Stimulated activated naive CD4-positive, alpha-beta T cell (primary cell): Measurements from ENCODE around the gene SNTG2.

Experiments
- DNase-seq, 6 experiments: peaks; one replicate each; lab custom pipeline; 2025; lab: John Stamatoyannopoulos, UW

SNTG2 gene

DNA sequence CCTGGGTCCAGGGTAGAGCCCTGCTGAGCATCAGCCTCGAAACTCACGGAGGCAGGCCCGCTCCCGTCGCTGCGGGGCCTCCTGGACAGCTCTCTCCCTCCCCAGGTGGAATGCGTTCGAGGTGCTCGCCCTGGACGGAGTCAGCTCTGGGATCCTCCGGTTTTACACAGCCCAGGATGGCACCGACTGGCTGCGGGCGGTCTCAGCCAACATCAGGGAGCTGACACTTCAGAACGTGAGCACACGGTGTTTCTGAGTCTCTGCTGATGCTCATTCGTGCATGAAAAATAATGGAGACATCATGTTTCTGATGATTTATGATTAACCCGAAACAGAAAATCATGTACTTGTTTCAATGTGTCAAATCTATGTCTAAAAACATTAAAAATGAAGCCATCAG lies 287.1 kb downstream of the SNTG2 start:
- DNase-seq = no peak

DNA sequence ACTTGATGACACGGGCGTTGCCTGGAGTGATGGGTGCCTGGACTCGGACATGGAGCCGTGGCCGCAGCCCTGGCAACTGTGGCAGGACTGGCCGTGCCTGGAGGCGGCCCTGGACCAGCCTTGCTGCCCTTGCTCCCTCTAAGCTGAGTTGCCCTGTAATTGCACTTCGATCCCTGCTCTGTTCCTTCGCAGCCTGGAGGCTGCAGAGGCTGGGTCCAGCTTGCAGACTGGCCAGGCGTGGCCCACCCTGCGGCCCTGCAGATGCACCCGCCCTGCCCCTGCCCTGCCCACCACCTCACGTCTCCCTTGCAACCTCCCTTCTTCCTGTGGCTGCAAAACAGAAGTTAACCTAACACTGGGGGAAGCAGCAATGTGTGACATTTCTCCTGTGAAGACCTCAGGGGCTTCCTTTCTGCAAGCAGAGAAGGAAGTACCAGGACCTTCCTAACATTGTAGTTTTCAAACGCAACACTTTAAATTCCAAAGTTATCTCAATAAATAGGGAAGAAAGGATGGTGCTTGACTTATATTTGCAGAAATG lies 288.0 kb downstream of the SNTG2 start:
- DNase-seq = no peak

- no peak for DNase-seq
These were observed 294.5 kb downstream of the SNTG2 start for GRCh38 chr2:1245193-1245592.

- no peak for DNase-seq
These were observed 295.6 kb downstream of the SNTG2 start for GRCh38 chr2:1246239-1246638.

GRCh38 chr2:1246991-1247390 lies 296.3 kb downstream of the SNTG2 start:
- DNase-seq = no peak

- no peak for DNase-seq
These were observed 297.5 kb downstream of the SNTG2 start for GRCh38 chr2:1248187-1248586.

GRCh38 chr2:1249897-1250687 lies 299.4 kb downstream of the SNTG2 start:
- DNase-seq = no peak

GRCh38 chr2:1251520-1251919 lies 300.9 kb downstream of the SNTG2 start:
- no peak for DNase-seq

DNA sequence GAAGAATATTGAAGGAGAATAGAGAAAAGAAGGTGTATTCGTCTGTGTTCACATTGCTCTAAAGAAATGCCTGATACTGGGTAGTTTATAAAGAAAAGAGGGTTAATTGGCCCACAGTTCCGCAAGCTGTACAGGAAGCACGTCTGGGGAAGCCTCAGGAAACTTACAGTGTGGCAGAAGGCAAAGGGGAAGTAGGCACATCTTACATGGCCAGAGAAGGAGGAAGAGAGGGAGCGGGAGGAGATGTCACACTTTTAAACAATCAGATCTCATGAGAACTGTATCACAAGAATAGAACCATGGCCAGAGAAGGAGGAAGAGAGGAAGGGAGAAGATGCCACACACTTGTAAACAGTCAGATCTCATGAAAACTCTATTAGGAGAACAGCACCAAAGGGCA lies 303.0 kb downstream of the SNTG2 start:
- no peak for DNase-seq

DNA sequence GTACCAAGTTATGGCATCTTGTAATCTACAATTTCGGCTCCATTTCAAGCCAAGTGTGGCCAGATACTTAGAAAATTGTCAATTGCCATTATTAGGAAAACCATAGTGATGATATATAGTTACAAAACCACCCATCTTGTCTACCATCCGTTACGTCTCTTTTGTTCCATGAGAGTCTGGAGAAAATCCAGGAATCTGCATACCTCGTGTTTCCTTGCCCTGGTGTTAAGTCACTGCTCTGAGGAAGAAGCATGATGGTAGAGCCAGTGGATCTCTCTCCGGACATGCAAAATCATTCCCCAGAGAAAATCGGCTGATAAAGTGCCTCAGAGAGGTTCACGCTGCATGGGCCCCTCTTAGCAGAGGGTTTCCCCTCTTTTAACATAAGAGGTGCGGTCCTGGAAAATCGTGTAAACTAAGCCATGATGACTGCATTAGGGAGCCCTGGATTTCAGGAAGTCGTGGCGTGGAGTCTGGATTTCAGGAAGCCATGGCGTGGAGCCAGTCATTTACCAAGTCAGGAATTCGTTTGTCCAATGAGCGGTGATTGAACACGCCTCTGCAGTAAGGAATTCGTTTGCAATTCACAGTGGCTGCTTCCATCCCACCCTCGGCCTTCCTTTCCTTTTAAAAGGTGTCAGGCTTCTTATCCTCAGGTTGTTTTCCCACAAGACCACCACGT lies 304.2 kb downstream of the SNTG2 start:
- DNase-seq = no peak

DNA sequence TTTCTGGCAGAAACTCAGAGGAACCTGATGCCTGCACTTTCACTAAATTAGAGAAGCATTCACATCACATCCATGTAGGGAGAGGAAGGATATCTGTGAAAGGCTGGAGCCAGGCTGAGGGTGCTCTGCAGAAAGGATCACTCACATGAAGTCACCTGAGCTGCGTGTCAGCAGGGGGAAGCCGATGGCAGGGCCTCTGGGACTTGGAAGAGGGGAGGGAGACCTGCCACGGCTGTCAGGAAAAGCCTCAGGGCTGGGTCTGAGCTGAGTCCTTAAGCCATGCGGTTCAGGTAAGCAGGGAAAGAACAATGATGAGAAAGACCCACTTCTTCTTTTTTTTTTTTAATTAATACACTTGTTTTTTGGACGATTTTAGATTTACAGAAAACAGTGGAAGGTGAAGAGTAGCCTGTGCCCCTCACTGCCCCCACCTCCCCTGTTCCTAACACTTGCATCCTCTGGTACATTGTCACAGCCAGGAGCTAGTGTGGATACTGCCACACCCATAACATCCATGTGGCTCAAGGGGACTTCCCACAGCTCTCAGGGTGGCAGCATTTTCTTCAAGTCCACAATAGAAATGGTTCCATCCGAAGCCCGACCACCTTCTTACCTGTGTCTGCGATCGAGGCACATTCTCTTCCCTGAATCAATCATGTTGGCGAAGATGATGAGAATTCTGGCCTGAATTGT lies 306.1 kb downstream of the SNTG2 start:
- DNase-seq = no peak

DNA sequence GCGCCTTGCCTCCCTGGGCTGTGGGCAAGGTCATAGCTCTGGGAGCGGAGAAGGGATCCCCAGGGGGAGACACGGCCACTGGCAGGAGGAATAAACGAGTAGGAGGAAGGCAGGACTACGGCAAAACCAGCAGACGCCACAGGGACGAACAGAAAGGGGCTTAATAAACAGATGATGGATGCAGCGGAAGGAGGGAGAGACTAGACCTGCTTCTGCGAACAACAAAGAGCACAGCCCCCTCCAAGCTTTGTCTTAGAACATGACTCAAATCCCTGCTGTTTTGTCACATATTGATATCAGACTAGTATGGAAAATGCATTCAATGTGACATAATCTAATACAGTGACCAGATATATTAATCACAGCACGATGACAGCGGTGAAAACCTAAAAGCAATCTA lies 306.7 kb downstream of the SNTG2 start:
- no peak for DNase-seq

GRCh38 chr2:1259746-1260145 lies 309.1 kb downstream of the SNTG2 start:
- no peak for DNase-seq

DNA sequence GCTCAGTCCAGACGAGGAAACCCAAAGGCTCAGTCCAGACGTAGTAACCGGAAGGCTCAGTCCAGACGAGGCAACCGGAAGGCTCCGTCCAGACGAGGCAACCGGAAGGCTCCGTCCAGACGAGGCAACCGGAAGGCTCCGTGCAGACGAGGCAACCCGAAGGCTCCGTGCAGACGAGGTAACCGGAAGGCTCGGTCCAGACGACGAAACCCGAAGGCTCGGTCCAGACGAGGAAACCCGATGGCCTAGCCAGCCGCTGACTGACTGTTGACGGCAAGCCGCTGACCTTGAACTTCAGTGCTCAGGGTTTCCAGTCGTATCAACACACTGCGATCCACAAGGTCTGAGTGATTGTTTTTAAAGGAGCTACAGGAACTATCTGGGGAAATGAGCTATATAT lies 312.0 kb downstream of the SNTG2 start:
- no peak for DNase-seq

GRCh38 chr2:1265454-1265853 lies 314.8 kb downstream of the SNTG2 start:
- no peak for DNase-seq

GRCh38 chr2:1266351-1266750 lies 315.7 kb downstream of the SNTG2 start:
- no peak for DNase-seq

DNA sequence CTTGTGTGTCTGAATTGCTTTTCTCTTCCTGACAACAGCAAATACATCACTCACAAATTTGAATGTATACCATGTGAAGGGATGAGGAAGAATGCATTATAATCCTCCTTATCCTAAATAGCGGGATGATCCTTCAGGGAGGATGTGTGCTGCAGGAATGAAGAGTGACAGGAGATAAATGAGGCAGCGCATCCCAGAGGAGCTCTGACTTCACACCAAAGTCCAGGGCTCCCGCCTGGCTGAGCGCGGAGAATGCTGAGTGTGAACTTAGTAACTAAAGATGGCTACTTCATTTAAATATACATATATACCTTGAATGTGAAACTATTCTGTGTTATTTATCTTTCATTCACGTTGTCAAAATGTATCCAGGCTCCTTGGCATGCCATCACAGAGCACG lies 317.4 kb downstream of the SNTG2 start:
- DNase-seq = no peak

GRCh38 chr2:1269812-1270211 lies 319.2 kb downstream of the SNTG2 start:
- DNase-seq = no peak

DNA sequence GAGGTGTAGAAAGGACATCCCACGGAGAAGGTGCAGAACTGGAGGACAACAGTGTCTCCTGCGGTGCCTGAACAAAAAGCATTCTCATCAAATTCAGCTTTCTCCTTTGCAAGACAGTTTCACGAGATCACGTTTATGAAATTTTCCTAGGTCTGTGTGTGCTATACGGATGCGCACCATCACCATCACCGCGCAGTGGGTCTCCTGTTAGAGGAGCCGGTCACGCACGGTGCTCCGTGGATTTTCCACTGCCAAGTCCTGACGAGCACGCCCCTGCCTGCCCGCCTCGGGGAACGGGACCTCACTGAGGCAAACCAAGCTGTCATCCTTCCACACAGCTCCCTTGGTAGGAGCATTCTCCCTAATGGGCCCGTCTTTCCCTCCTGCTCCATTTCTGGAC lies 322.2 kb downstream of the SNTG2 start:
- DNase-seq = no peak

- DNase-seq = no peak
These were observed 327.0 kb downstream of the SNTG2 start for GRCh38 chr2:1277634-1278033.

DNA sequence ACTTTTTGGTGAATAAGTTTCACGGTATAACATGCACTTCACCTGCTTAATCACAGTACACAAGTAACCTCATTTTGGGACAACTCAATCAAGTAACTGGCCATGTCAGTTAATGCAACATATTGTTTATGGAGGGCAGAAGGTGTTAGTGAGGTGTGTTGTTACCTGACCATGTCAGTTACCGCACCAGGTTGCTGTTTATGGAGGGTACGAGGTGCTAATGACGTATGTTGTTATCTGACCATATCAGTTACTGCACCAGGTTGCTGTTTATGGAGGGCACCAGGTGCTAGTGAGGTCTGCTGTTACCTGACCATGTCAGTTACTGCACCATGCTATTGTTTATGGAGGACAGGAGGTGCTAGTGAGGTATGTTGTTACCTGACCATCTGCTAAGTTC lies 327.5 kb downstream of the SNTG2 start:
- no peak for DNase-seq

DNA sequence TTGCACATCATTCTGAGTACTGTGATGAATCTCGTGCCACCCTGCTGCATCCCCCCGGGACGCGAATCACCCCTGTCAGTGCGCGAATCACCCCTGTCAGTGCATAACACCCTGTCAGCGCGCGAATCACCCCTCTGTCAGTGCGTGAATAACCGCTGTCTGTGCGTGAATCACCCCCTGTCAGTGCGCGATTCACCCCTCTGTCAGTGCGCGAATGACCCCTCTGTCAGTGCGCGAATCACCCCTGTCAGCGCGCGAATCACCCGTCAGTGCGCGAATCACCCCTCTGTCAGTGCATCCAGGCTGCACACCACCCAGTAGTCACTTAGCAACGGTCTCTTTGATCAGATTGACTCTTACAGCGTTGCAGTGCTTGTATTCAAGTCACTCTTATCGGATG lies 328.2 kb downstream of the SNTG2 start:
- DNase-seq = no peak

DNA sequence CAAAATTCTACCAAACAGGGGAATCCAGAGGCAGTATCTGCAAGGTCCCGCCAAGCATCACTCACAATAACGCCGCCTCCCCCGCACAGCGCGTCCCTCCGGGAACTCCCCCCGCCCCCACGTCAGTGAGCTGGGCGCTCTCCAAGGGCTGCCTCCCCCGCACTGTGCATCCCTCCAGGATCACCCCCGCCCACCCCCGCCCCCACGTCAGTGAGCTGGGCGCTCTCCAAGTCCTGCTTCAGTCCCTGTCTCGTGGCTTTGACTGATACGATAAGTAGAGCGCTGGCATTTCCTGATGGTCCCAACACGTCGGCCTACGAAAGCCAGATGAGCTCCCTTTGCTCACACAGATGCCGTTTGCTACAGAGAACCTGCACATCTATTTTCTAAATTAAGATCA lies 331.9 kb downstream of the SNTG2 start:
- no peak for DNase-seq
